KOPT-K1 (cell line): Measurements from ENCODE around the gene SPECC1L.

Experiments
- H3K27ac ChIP-seq: fragments of 200-600 bp; sonication (generic); 2 replicates; pipeline ENCODE4 v1.5.1; 2016; ENCODE audit warnings: antibody characterized with exemption, mild to moderate bottlenecking, low read depth, low read length; ENCODE audit not compliant: poor library complexity, severe bottlenecking
- H3K36me3 ChIP-seq: fragments of 200-600 bp; sonication (generic); 2 replicates; pipeline ENCODE4 v1.5.1; 2017; ENCODE audit warnings: antibody characterized with exemption, mild to moderate bottlenecking, low read length, moderate library complexity; ENCODE audit not compliant: insufficient read depth
- H3K9me3 ChIP-seq: fragments of 200-600 bp; sonication (generic); 2 replicates; pipeline ENCODE4 v1.5.1; 2017; ENCODE audit warnings: antibody characterized with exemption, low read length, mild to moderate bottlenecking; ENCODE audit not compliant: insufficient read depth, poor library complexity, severe bottlenecking

Gene SPECC1L

GRCh38 chr22:24419475-24419850 is 148.8 kb downstream of the SPECC1L start:
- H3K27ac ChIP-seq: no peak overlapping the region
- H3K36me3 ChIP-seq: peaks cover 35% of the 10 kb centered on the region
- H3K9me3 ChIP-seq: no peaks in the 10 kb centered on the region

GRCh38 chr22:24420072-24420976 is 149.7 kb downstream of the SPECC1L start:
- H3K27ac ChIP-seq: no peak overlapping the region
- H3K9me3 ChIP-seq: no peaks in the 10 kb centered on the region
- peaks cover 26% of the 10 kb centered on the region for H3K36me3 ChIP-seq

- H3K9me3 ChIP-seq: no peaks in the 10 kb centered on the region
- H3K36me3 ChIP-seq: peaks cover 20% of the 10 kb centered on the region
- H3K27ac ChIP-seq: no peak overlapping the region
Observed at GRCh38 chr22:24420977-24421343, 150.3 kb downstream of the SPECC1L start.

- Histone ChIP-seq H3K27ac (no peak overlapping the region), H3K9me3 (no peaks in the 10 kb centered on the region), H3K36me3 (peaks cover 15% of the 10 kb centered on the region)
Observed at GRCh38 chr22:24421428-24421931, 150.8 kb downstream of the SPECC1L start.

GRCh38 chr22:24422102-24422665 is 151.6 kb downstream of the SPECC1L start:
- H3K36me3 ChIP-seq: peaks cover 10% of the 10 kb centered on the region; the same call in 1 of the 2 replicates
- H3K27ac ChIP-seq: no peak overlapping the region
- no peaks in the 10 kb centered on the region for H3K9me3 ChIP-seq

- no peaks in the 10 kb centered on the region for H3K36me3 ChIP-seq
- no peaks in the 10 kb centered on the region for H3K9me3 ChIP-seq
- no peak overlapping the region for H3K27ac ChIP-seq
Observed at GRCh38 chr22:24423519-24424000, 152.9 kb downstream of the SPECC1L start.

- no peak overlapping the region for H3K27ac ChIP-seq
- H3K9me3 ChIP-seq: no peaks in the 10 kb centered on the region
- no peaks in the 10 kb centered on the region for H3K36me3 ChIP-seq
Observed at GRCh38 chr22:24424001-24424900, 153.6 kb downstream of the SPECC1L start.

- no peak overlapping the region for H3K27ac ChIP-seq
- no peaks in the 10 kb centered on the region for H3K36me3 ChIP-seq
- no peaks in the 10 kb centered on the region for H3K9me3 ChIP-seq
Observed at GRCh38 chr22:24424901-24425775, 154.5 kb downstream of the SPECC1L start.

- no peaks in the 10 kb centered on the region for H3K9me3 ChIP-seq
- no peak overlapping the region for H3K27ac ChIP-seq
Observed at GRCh38 chr22:24426436-24426835, 155.8 kb downstream of the SPECC1L start.

GRCh38 chr22:24426851-24427499 is 156.3 kb downstream of the SPECC1L start:
- Histone ChIP-seq H3K9me3 (peaks cover 5% of the 10 kb centered on the region), H3K36me3 (no peaks in the 10 kb centered on the region), H3K27ac (peak overlapping the region; percentile 66)

More at GRCh38 chr22:24426436-24426835, 155.8 kb downstream of the SPECC1L start:
- no peaks in the 10 kb centered on the region for H3K36me3 ChIP-seq

GRCh38 chr22:24427500-24428164 is 157.0 kb downstream of the SPECC1L start, which contains the start of gene ADORA2A:
TSS of gene ADORA2A (plus strand) at chr22:24427599. CDS start at chr22:24433405, 5,806 bp downstream.
- Histone ChIP-seq H3K9me3 (peaks cover 5% of the 10 kb centered on the region), H3K36me3 (no peaks in the 10 kb centered on the region), H3K27ac (peak within 1 kb of the TSS; percentile 66)

- no peak overlapping the region for H3K27ac ChIP-seq
- H3K36me3 ChIP-seq: no peaks in the 10 kb centered on the region
- peaks cover 5% of the 10 kb centered on the region for H3K9me3 ChIP-seq
Observed at GRCh38 chr22:24428751-24429410, 158.2 kb downstream of the SPECC1L start.
